Neural cell (in vitro differentiated cells): ENCODE measurements around the gene COL16A1.

Experiments
- CTCF ChIP-seq: fragments of 450-650 bp; IDR thresholded peaks from 2 replicates; pipeline ENCODE4 v1.5.1; 2014; ENCODE audit warnings: antibody characterized with exemption, mild to moderate bottlenecking, moderate library complexity; ENCODE audit not compliant: poor library complexity, severe bottlenecking
- EZH2 ChIP-seq: fragments of 200-600, 300-800 bp; shearing (Covaris generic), sonication (generic); IDR thresholded peaks from 2 replicates; pipeline ENCODE4 v1.6.1; 2014; ENCODE audit warnings: antibody characterized with exemption, low read length, borderline replicate concordance, mild to moderate bottlenecking; ENCODE audit not compliant: insufficient read depth, poor library complexity, severe bottlenecking
- TAF1 ChIP-seq: IDR thresholded peaks from 2 replicates; pipeline ENCODE4 v1.6.1; 2012; ENCODE audit warnings: low read depth

- TF ChIP-seq TAF1 (no peak), CTCF (no peak), EZH2 (no peak)
These were observed 56.7 kb downstream of the COL16A1 start for GRCh38 chr1:31647106-31647505.
